Spleen (tissue), 11 donors: ENCODE data around the gene CCDC122. TPM values are rescaled to one million over a fixed set of nuclear protein-coding genes. Genes with fewer than 3 reads are reported as not detected.

ENCODE experiments used
- DNase-seq: peaks from one replicate; pipeline ENCODE4 v3.0.0-alpha.2; 2020
- H3K27ac ChIP-seq, 8 donors: fragments of 200-600 bp; sonication (generic) in 7 of 8; 1 replicate in 4 of 8; 2 replicates in 4 of 8; pipeline versions ENCODE4 v1.5.0 to v1.8.0; 2016 to 2021; ENCODE audit warnings: inconsistent platforms in 4 of 8, mild to moderate bottlenecking in 4 of 8, moderate library complexity in 1 of 8
- H3K27me3 ChIP-seq, 7 donors: fragments of 200-600 bp; sonication (generic) in 6 of 7; replicated peaks in 1 of 7; 1 replicate in 4 of 7; 2 replicates in 3 of 7; pipeline versions ENCODE4 v1.5.0 to v1.8.0; 2016 to 2021; ENCODE audit warnings: inconsistent platforms in 3 of 7, mild to moderate bottlenecking in 1 of 7
- H3K36me3 ChIP-seq, 6 donors: fragments of 200-600 bp; sonication (generic) in 5 of 6; 1 replicate in 4 of 6; 2 replicates in 2 of 6; pipeline versions ENCODE4 v1.5.0 to v1.8.0; 2016 to 2021; ENCODE audit warnings: inconsistent platforms in 2 of 6
- H3K4me1 ChIP-seq, 6 donors: fragments of 200-600 bp; sonication (generic) in 5 of 6; 1 replicate in 3 of 6; 2 replicates in 3 of 6; pipeline versions ENCODE4 v1.5.0 to v1.8.0; 2016 to 2021; ENCODE audit warnings: inconsistent platforms in 3 of 6
- H3K4me3 ChIP-seq, 8 donors: fragments of 200-600 bp; sonication (generic) in 7 of 8; 1 replicate in 4 of 8; 2 replicates in 4 of 8; pipeline versions ENCODE4 v1.5.0 to v1.8.0; 2016 to 2021; ENCODE audit warnings: inconsistent platforms in 4 of 8, mild to moderate bottlenecking in 4 of 8, moderate library complexity in 2 of 8
- H3K9me3 ChIP-seq, 8 donors: fragments of 200-600 bp; sonication (generic) in 7 of 8; 1 replicate in 4 of 8; 2 replicates in 4 of 8; pipeline versions ENCODE4 v1.5.0 to v1.8.0; 2016 to 2021; ENCODE audit warnings: inconsistent platforms in 4 of 8
- POLR2A ChIP-seq, 3 donors: fragments of 450-650 bp; IDR thresholded peaks; one replicate each; pipeline ENCODE4 v1.5.1; 2017; ENCODE audit warnings: antibody characterized with exemption in 3 of 3, mild to moderate bottlenecking in 1 of 3
- POLR2AphosphoS5 ChIP-seq, 3 donors: sonication (generic); formaldehyde crosslinking; IDR thresholded peaks; one replicate each; pipeline ENCODE4 v1.5.1; 2017; ENCODE audit warnings: antibody characterized with exemption in 3 of 3
- WGBS, 5 donors: extraction: QIAGEN DNeasy Blood & Tissue Kit in 3 of 5; methylation state at CpG; one replicate each; pipeline versions ENCODE4 v1.1.5 to v1.1.7; 2013 to 2018; 5-methylcytosine and 5-hydroxymethylcytosine counted together
- intact Hi-C: fragments of 100-400 bp; cut with DNase I; formaldehyde crosslinking; loops from one replicate; pipeline ENCODE4 v1.15.0; 2023; ENCODE audit warnings: low total_unique reads
- polyA plus RNA-seq, 3 donors: library from polyadenylated mRNA; stranded (reverse); fragments of 200-250 nt; gene quantifications; one replicate each; pipeline ENCODE4 v1.2.1, GENCODE V29; 2013
- total RNA-seq, 7 donors: library from RNA; depleted of rRNA in 3 of 7; stranded (reverse); fragments of >200 nt in 3 of 7; fragmentation: NEBNext Ultra II Directional in 4 of 7; extraction: Animal tissue kit (Norgen Biotek cat#: 25700) in 4 of 7; gene quantifications; one replicate each; pipeline versions ENCODE4 v1.1.0 to v1.2.1, GENCODE V29; 2016 to 2021
- TF ChIP-seq, protein P1 (sequence below), 11 experiments: fragments of 200-600 bp in 7 of 11; fragments of 450-650 bp in 4 of 11; sonication (generic) in 4 of 11; IDR thresholded peaks in 8 of 11; conservative IDR thresholded peaks in 3 of 11; 1 replicate in 7 of 11; 2 replicates in 4 of 11; pipeline versions ENCODE4 v1.4.0 to v1.8.0; 2016 to 2021; ENCODE audit warnings: antibody characterized with exemption in 11 of 11, inconsistent platforms in 4 of 11, mild to moderate bottlenecking in 1 of 11
- donor health status: healthy with polysubstance abuse.
- donor health status: DM: no; HTN: no; CAD: no; lungs with moderate emphysema.
- donor health status: DM: no; HTN: no; CAD: no.
- donor health status: Bipolar disorder and iron deficiency.
- donor health status: healthy.
- donor health status: DM: no; HTN: no; CAD: no.
- donor health status: DM: yes; HTN: yes; CAD: no.

Gene CCDC122
- total and polyA plus RNA-seq, 10 donors, result 3.6 to 10.9 (median 6.4) TPM

DNA sequence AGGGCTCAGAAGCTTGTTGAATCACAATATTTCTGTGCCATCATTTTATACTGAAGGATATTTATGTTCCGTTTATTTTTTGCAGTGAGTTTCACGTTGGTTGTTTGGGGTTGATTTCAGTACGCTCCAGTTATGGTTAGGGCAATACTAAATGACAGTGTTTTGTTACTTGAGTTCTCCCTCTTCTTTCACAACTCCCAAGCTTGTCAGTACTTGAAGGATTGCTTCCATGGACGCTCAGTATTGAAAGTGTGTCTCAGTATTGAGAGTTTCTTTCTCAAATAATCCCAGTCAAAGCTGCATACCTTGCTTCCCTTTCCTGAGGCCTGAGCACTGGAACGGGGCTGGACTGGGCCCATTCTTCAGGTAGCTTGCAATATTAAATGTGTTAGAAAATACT, 39.1 kb upstream of the CCDC122 start:
- 77 to 85% (median 83%) methylated on average over 5 of the region's 5 CpGs for WGBS, 5 donors

DNA sequence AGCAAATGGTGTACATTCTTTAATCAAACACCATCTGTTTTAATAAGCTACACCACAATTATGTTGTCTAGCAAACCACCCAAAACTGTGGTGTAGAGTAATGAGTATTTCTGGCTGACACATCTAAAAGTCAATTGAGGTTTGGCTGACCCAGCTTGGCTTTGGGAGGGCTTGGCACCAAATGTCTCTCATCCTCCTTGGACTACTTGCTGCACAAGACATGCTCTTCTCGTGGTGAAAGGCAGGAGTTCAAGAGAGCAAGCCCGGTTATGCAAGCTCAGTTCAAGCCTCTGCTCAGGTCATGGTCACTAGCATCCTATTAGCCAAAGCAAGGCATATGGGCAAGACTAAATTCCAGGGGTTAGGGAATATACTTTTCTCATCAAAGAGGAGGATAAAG, 37.3 kb upstream of the CCDC122 start:
- no peak overlapping the region for H3K27ac ChIP-seq
- TF ChIP-seq POLR2AphosphoS5 (IDR thresholded peaks at IDR 0.05) (no peak), POLR2A (IDR thresholded peaks at IDR 0.05) (no peak)
- TF ChIP-seq, protein P1, sequence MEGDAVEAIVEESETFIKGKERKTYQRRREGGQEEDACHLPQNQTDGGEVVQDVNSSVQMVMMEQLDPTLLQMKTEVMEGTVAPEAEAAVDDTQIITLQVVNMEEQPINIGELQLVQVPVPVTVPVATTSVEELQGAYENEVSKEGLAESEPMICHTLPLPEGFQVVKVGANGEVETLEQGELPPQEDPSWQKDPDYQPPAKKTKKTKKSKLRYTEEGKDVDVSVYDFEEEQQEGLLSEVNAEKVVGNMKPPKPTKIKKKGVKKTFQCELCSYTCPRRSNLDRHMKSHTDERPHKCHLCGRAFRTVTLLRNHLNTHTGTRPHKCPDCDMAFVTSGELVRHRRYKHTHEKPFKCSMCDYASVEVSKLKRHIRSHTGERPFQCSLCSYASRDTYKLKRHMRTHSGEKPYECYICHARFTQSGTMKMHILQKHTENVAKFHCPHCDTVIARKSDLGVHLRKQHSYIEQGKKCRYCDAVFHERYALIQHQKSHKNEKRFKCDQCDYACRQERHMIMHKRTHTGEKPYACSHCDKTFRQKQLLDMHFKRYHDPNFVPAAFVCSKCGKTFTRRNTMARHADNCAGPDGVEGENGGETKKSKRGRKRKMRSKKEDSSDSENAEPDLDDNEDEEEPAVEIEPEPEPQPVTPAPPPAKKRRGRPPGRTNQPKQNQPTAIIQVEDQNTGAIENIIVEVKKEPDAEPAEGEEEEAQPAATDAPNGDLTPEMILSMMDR (IDR thresholded peaks at IDR 0.05 in 8 of 11, conservative IDR thresholded peaks at IDR 0.05 in 3 of 11), result no peak
- no peak overlapping the region for H3K4me3 ChIP-seq
- WGBS, 5 donors, result 15 to 67% (median 54%) methylated on average over 2 of the region's 2 CpGs
- no peaks in the 10 kb centered on the region for H3K36me3 ChIP-seq
- H3K27me3 ChIP-seq, result peaks cover 0 to 15% (median 0%) of the 10 kb centered on the region in 7 donors
- intact Hi-C loops, result loop anchor here (10.0 kb wide), 1 partner anchor 128 kb away; no protein-coding TSS in a partner anchor
- no peak for DNase-seq
- H3K4me1 ChIP-seq, result no peaks in the 10 kb centered on the region
- no peaks in the 10 kb centered on the region for H3K9me3 ChIP-seq

More for the DNA sequence above, 39.1 kb upstream of the CCDC122 start:
- DNase-seq, result no peak
- H3K27me3 ChIP-seq, result peaks cover 0 to 30% (median 9%) of the 10 kb centered on the region in 7 donors
- no peaks in the 10 kb centered on the region for H3K36me3 ChIP-seq
- no peak for TF ChIP-seq POLR2AphosphoS5 (IDR thresholded peaks at IDR 0.05)
- TF ChIP-seq, protein P1 (IDR thresholded peaks at IDR 0.05 in 8 of 11, conservative IDR thresholded peaks at IDR 0.05 in 3 of 11), result no peak
- TF ChIP-seq POLR2A (IDR thresholded peaks at IDR 0.05), result no peak
- H3K27ac ChIP-seq, result peak overlapping the region in 1 of 8 donors; percentile 19
- H3K9me3 ChIP-seq, result no peaks in the 10 kb centered on the region
- H3K4me1 ChIP-seq, result no peaks in the 10 kb centered on the region
- no peak overlapping the region for H3K4me3 ChIP-seq
- intact Hi-C loops, result loop anchor here (10.0 kb wide), 1 partner anchor 126 kb away; no protein-coding TSS in a partner anchor

DNA sequence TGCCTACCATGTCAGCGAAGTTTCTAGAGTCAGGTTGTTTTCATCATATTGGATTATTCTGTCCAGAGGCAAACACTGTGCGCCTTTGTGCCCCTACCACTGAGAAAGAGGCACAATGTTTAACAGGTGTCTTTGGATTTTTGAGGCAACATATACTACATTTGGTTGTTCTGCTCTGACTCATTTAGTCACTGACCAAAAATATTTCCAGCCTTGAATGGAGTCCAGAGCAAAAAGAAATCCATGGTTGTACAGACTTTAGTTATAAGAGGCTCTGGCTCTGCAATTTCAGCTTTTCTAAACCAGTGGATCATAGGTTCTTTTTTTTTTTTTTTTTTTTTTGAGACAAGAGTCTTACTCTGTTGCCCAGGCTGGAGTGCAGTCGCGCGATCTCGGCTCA, 35.9 kb upstream of the CCDC122 start:
- H3K27ac ChIP-seq, result no peak overlapping the region
- intact Hi-C loops, result loop anchor here (10.0 kb wide), 1 partner anchor 129 kb away; no protein-coding TSS in a partner anchor
- TF ChIP-seq POLR2AphosphoS5 (IDR thresholded peaks at IDR 0.05) (no peak), POLR2A (IDR thresholded peaks at IDR 0.05) (no peak)
- TF ChIP-seq, protein P1 (IDR thresholded peaks at IDR 0.05 in 8 of 11, conservative IDR thresholded peaks at IDR 0.05 in 3 of 11), result no peak
- no peak for DNase-seq
- 77 to 97% (median 84%) methylated on average over 6 of the region's 6 CpGs for WGBS, 5 donors
- peaks cover 0 to 7% (median 0%) of the 10 kb centered on the region in 7 donors for H3K27me3 ChIP-seq
- no peak overlapping the region for H3K4me3 ChIP-seq
- H3K9me3 ChIP-seq, result no peaks in the 10 kb centered on the region
- H3K36me3 ChIP-seq, result no peaks in the 10 kb centered on the region
- H3K4me1 ChIP-seq, result peaks cover 0 to 8% (median 0%) of the 10 kb centered on the region in 6 donors

DNA sequence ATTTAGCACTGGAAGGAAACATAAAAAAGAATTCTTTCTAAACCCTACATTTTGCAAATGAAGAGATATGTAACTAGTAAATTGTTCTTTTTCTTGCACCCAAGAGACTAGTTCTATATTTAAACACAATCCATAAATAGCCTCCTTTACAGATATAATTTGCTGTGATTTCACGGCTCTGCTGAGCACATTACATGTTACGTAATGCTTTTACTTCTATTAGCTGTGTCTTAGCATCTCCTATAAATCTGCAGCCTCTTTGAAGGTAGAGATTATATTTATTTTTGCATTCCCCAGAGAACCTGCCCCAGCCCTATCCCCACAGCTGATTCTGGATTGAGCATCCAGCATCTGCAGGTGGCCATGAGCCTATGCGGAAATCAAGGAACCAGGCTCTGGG, 32.3 kb upstream of the CCDC122 start:
- intact Hi-C loops, result loop anchor here (10.0 kb wide), 1 partner anchor 133 kb away; no protein-coding TSS in a partner anchor

More for the DNA sequence above, 32.3 kb upstream of the CCDC122 start:
- Histone ChIP-seq H3K4me3 (no peak overlapping the region), H3K36me3 (no peaks in the 10 kb centered on the region), H3K27ac (peak overlapping the region in 5 of 8 donors; percentile 8 to 57 (median 16)), H3K4me1 (peaks cover 0 to 14% (median 1%) of the 10 kb centered on the region in 6 donors), H3K27me3 (peaks cover 0 to 6% (median 0%) of the 10 kb centered on the region in 7 donors), H3K9me3 (no peaks in the 10 kb centered on the region)
- DNase-seq, result no peak
- 74 to 88% (median 81%) methylated on average over 3 of the region's 3 CpGs for WGBS, 5 donors
- TF ChIP-seq, protein P1 (IDR thresholded peaks at IDR 0.05 in 8 of 11, conservative IDR thresholded peaks at IDR 0.05 in 3 of 11), result no peak
- TF ChIP-seq POLR2AphosphoS5 (IDR thresholded peaks at IDR 0.05) (no peak), POLR2A (IDR thresholded peaks at IDR 0.05) (no peak)
